GOT3 (cell line): Measurements from ENCODE around the gene GNLY.

Experiments used
- DNase-seq: peaks from one replicate; lab custom pipeline; 2025; ENCODE audit warnings: mixed read lengths; lab: John Stamatoyannopoulos, UW

GNLY gene

DNA sequence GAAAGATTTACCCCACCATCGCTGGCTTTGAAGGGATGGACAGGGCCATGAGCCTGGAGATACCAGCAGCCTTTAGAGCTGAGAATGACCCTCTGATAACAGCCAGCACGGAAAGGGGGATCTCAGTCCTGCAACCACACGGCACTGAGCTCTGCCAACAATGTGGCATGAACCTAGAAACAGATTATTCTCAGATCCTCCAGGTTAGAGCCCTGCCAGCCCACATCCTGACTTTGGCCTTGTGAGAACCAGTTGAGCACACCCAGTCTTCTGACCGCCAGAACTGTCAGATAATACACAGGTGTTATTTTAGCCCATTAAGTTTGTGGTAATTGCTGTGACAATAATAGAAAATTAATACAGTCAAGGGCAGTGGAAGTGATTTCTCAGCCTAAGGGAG is 9.4 kb upstream of the GNLY start:
- no peak for DNase-seq

DNA sequence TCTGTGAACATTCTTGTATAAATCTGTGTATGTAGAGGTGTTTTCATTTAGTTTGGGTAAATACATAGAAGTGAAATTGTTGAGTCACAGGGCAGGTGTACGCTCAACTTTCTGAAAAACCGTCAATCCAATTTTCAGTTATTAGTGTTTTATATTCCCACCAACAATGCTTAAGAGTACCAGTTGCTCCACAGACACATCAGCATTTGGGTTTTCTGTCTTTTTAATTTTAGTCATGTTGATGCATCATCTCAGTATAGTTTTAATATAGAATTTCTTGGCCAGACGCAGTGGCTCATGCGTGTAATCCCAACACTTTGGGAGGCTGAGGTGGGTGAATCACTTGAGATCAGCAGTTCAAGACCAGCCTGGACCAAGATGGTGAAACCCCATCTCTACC is 3.2 kb upstream of the GNLY start:
- no peak for DNase-seq

DNA sequence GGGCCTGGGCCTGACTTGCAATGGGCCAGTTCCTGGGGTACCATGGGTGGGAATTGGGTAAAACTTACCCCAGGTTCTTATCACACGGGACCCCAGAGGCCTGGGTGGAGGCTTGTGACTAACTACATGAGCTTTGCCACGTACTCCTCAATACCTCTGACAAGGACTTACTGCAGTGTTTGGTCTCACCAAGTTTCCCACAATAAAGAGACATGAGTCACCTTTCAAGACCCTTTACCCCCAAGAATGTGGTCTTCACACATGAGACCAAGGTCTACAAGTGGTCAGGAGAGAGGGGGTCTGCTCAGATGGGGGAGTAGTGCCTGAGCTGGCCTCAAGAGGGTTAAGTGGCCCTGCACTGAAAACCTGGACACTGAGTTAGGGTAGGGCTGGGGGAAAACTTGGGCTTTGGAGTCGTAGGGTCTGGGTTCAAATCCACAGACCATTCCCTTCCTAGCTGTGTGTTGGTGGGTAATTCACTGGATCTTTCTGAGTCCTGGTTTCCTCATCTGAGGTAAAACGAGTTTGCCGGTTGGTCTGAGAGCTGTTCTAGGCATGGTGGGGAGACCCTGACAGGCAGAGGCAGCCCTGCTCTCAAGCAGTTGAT is 2.0 kb upstream of the GNLY start:
- no peak for DNase-seq

- no peak for DNase-seq
Observed at GRCh38 chr2:85695121-85695520, 963 bp downstream of the GNLY start.

DNA sequence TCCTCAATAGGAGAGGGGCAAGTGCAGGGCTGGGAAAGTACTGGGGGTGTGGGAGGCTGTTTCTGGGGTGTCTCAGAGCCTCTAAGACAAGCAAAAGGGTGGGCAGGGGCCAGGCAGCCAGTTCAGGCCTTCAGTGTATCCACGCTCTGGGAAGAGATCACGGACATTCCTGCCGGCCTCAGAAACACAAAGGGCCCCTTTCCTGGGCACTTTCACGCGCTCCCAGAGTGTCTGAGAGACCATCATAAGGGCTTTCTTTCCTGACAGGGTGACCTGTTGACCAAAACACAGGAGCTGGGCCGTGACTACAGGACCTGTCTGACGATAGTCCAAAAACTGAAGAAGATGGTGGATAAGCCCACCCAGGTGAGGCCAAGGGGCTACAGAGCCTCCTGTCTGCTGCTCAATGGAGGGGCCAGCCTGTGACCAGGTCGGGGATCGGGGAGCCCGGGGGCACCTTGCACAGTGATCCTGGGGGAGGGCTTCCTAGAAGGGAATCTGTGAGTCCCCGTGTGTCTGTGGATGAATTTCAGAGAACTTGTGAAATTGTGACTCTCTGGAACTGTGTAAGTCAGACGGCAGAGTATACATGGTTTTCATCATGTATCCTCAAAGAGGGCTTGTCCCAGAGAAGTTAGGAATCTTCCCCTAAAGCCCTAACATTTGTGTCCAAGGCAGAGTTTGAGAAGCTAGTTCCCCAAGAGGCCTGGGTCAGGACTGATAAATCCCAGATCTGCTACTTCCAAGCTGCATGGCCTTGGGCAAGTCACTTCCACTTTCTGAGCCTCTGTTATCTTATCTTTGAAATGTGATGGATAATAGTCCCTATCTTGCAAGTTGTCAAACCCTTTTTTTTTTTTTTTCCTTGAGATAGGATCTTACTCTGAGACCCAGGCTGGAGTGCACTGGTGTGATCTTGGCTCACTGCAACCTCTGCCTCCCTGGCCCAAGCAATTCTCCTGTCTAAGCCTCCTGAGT is 1.8 kb downstream of the GNLY start:
- no peak for DNase-seq

- no peak for DNase-seq
Observed at GRCh38 chr2:85697096-85697495, 2.9 kb downstream of the GNLY start.

- no peak for DNase-seq
Observed at GRCh38 chr2:85697716-85698115, 3.6 kb downstream of the GNLY start.

DNA sequence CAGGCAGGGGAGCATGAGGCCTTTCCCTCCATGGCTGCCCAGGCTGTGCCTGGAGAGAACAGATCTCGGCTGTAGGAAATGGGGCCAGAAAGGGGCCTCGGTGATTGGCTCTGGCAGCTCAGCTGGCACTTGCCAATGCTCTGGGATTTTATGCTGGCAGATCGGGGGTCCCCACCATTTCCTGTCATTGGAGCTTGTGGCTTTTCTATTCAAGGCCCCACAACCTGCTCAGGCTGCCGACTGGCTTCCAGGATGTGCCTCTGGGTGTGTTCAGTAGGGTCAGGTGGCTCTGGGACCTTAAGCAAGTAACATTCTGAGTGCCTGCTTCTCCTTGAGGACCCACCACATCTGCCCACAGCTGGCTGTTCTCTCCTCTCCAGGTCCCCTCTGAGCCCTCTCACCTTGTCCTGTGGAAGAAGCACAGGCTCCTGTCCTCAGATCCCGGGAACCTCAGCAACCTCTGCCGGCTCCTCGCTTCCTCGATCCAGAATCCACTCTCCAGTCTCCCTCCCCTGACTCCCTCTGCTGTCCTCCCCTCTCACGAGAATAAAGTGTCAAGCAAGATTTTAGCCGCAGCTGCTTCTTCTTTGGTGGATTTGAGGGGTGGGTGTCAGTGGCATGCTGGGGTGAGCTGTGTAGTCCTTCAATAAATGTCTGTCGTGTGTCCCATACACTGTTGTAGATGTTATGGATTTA is 4.2 kb downstream of the GNLY start:
- no peak for DNase-seq

- DNase-seq = no peak
Observed at GRCh38 chr2:85698880-85699254, 4.7 kb downstream of the GNLY start.

GRCh38 chr2:85699325-85699724 is 5.2 kb downstream of the GNLY start:
- no peak for DNase-seq

DNA sequence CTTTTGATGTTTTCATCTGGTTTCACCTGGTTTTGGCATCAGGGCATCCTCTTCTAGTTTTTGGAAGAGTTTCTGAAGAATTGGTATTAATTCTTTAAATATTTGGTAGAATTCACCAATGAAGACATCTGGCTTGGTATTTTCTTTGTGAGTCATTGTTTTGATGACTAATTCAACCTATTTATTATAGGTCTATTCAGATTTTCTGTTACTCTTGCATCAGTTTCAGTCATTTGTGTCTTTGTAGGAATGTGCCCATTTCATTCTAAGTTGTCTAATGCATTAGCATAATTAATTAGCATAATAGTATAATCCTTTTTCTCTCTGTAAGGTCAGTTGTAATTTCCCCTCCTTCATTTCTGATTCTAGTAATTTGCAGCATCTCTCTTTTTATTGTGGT is 8.0 kb downstream of the GNLY start:
- no peak for DNase-seq

DNA sequence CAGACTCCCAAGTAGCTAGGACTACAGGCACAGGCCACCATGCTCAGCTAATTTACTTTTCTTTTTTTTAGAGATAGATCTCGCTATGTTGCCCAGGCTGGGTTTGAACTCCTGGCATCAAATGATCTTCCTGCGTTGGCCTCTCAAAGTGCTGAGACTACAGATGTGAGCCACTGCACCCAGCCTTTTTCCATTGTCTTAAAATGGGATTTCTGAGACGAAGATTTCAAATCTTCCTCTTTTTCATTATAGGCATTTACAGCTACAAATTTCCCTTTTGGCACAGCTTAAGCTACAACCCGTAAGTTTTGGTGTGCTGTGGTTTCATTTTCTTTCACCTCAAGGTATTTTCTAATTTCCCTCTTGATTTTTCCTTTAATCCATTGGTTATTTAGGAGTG is 8.6 kb downstream of the GNLY start:
- no peak for DNase-seq

GRCh38 chr2:85703329-85703728 is 9.2 kb downstream of the GNLY start:
- no peak for DNase-seq

DNA sequence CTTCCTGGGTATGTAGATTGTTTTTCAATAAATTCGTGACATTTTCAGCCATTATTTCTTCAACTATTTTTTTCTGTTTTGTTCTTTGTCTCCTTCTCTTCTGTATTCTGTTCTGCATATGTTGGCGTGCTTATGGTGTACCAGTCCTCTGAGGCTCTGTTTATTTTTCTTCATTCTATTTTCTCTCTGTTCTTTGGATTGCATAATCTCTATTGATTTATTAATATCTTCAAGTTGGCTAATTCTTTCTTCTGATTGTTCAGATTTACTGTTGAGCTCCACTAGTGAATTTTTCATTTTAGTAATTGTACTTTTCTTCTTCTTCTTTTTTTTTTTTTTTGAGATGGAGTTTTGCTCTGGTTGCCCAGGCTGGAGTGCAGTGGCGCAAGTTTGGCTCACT is 9.9 kb downstream of the GNLY start:
- DNase-seq = no peak

DNA sequence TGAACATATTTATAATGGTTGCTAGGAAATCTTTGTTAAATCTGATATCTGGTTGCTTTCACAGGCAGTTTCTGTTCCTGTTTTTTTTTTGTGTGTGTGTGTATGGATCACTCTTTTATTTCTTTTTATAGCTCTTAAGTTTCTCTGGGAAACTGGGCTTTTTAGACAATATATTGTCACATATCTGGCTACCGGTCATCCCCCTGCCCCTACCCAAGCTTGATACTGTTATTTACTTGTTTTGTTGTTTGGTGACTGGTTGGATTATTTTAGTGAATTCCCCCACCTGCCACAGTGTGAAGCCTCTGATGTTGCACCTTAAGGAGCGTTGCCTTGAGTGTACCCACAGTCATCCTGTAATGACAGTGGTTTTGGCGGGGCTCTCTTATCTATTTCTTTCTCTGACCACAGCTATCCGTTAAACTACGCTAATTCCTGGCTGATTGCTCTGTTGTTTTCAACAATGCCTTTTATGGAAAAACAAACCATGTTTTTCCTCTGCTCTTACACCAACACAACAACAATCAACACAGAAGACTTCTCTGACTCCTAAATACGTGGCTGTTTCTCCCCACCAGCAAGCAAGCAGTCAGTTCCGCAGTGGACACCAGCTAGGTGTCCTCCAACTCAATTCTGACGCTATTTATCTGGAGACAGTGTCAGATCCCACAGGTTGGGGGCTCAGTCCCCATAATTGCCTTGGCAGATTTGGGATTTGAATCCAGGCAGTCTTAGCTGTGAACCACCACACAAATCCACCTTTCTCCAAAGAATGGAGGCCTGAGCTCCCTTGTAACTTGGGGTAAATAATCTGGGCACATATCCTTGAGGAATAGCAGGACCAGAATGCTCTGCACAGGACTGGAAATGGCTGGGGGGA is 10.9 kb downstream of the GNLY start:
- no peak for DNase-seq

- DNase-seq = no peak
Observed at GRCh38 chr2:85705680-85706039, 11.5 kb downstream of the GNLY start.

- no peak for DNase-seq
Observed at GRCh38 chr2:85706063-85706462, 11.9 kb downstream of the GNLY start.

DNA sequence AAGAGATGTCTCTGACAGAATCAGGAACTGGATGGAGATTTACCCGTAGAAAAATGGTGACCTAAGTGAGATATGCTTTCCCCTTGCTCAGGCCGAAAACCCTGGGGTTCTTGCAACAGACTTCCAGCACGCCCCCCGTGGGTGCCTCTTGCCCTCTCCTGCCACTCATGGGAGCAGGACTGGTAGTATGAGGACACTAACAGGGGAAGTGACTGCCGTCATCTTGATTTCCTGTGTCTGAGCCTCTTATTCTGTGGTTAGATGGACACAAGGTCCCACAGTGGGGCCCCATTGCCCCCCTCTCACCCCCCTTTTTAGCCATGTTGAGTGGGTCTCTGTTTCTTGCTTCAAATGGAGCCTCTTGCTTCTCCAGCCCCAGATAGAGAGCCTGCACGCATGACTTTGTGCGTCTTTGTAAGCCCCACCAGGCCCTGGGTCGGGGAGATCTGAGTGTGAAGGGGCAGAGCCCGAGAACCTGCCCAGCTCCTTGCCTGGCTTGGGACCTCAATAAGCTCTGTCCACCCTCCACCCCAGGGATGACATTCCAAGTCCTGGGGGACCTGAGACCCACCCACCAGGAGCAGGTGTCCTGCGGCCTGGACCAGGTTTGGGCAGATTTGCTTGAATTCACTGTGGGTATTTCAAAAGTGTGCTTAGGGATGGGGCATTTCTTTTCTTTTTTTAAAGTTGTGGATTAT is 12.6 kb downstream of the GNLY start:
- no peak for DNase-seq

DNA sequence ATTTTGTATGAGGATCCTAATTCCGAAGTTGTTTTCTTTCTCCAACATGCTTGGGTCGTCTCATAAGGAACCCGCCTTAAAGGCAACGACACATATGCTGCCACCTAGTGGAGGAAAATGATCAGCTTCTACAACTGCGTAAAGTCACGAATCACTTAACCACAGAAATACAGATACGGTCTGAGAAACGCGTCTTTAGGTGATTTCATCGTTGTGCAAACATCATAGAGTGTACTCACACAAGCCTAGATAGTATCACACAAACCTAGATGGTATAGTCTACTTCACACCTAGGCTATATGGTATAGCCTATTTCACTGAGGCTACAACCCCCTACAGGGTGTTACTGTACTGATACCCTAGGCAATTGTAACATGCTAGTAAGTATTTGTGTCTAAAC is 13.1 kb downstream of the GNLY start:
- no peak for DNase-seq

DNA sequence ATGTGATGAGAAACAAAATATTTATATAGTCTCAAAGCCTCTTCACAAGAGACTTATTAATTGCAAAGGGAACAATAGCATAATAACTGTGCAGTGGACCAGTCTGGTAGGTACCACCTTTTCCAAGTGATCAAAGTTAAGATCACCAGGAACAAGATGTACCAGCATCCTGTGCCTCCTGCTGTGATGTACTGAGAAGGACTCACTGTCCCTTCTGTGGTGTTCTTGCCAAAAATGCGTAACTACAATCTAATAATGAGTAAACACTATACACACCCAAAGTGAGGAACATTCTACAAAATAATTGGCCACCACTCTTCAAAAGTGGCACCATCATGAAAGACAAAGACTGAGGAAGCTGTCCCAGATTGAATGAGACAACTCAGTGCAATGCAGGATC is 14.5 kb downstream of the GNLY start:
- no peak for DNase-seq

- DNase-seq = no peak
Observed at GRCh38 chr2:85709401-85709811, 15.2 kb downstream of the GNLY start.
